Esophagus squamous epithelium (tissue), 5 donors: ENCODE data around the gene DACH2. TPM values are rescaled to one million over a fixed set of nuclear protein-coding genes. Genes with fewer than 3 reads are reported as not detected.

ENCODE experiments used
- DNase-seq: peaks from one replicate; lab custom pipeline; 2025; lab: John Stamatoyannopoulos, UW
- H3K27ac ChIP-seq, 4 donors: fragments of 200-600 bp; sonication (generic); one replicate each; pipeline ENCODE4 v1.5.1; 2016 to 2019; ENCODE audit warnings: mild to moderate bottlenecking in 1 of 4
- H3K27me3 ChIP-seq, 4 donors: fragments of 200-600 bp; sonication (generic); 1 replicate in 3 of 4; 2 replicates in 1 of 4; pipeline versions ENCODE4 v1.5.1 to v1.6.0; 2017 to 2021; ENCODE audit warnings: antibody characterized with exemption in 1 of 4
- H3K36me3 ChIP-seq, 3 donors: fragments of 200-600 bp; sonication (generic); one replicate each; pipeline ENCODE4 v1.5.1; 2016 to 2019
- H3K4me1 ChIP-seq, 3 donors: fragments of 200-600 bp; sonication (generic); one replicate each; pipeline ENCODE4 v1.5.1; 2017 to 2019
- H3K4me3 ChIP-seq, 4 donors: fragments of 200-600 bp; sonication (generic); 1 replicate in 3 of 4; 2 replicates in 1 of 4; pipeline ENCODE4 v1.5.1; 2016 to 2019; ENCODE audit warnings: mild to moderate bottlenecking in 2 of 4, moderate library complexity in 1 of 4
- H3K9me3 ChIP-seq, 3 donors: fragments of 200-600 bp; sonication (generic); one replicate each; pipeline ENCODE4 v1.5.1; 2016 to 2019
- CTCF ChIP-seq, 6 experiments: fragments of 450-650 bp in 4 of 6; fragments of 200-600 bp in 2 of 6; sonication (generic) in 2 of 6; IDR thresholded peaks; one replicate each; pipeline ENCODE4 v1.5.1; 2016 to 2019; ENCODE audit warnings: antibody characterized with exemption in 6 of 6, mild to moderate bottlenecking in 4 of 6, moderate library complexity in 4 of 6
- POLR2A ChIP-seq, 4 donors: fragments of 450-650 bp; IDR thresholded peaks; one replicate each; pipeline ENCODE4 v1.6.1; 2017; ENCODE audit warnings: antibody characterized with exemption in 4 of 4, mild to moderate bottlenecking in 4 of 4, moderate library complexity in 3 of 4
- WGBS, 2 donors: methylation state at CpG; one replicate each; pipeline ENCODE4 v1.1.5; 2018; 5-methylcytosine and 5-hydroxymethylcytosine counted together
- intact Hi-C: fragments of 100-400 bp; cut with DNase I; formaldehyde crosslinking; loops from one replicate; pipeline ENCODE4 v1.15.0; 2022
- total RNA-seq, 4 donors: library from RNA; depleted of rRNA; stranded (reverse); fragments of >200 nt; gene quantifications; one replicate each; pipeline ENCODE4 v1.1.0, GENCODE V29; 2016
- donor health status: DM: yes; HTN: yes; CAD: no.

Gene DACH2
- total RNA-seq, 4 donors from 2014 or later, result 1.3 TPM; not detected in 3

DNA sequence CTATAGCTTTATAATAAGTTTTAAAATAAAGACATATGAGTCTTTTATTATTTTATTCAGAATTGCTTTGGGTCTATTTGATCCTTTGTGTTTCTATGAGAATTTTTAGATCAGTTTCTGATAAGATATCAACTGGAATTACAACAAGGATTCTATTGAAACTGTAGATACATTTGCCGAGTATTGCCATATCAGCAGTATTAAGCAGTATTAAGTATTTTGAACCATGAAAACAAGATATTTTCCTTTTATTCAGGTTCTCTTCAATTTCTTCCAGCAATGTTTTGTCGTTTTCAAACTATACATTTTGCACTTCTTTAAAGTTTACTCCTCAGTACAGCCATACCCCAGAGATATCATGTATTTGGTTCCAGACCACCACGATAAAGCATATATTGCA is 598.8 kb downstream of the DACH2 start:
- H3K4me1 ChIP-seq, result no peaks in the 10 kb centered on the region
- 61 to 69% methylated on average over 3 of the region's 3 CpGs for WGBS, 2 donors
- H3K36me3 ChIP-seq, result no peaks in the 10 kb centered on the region
- no peak for TF ChIP-seq POLR2A (IDR thresholded peaks at IDR 0.05)
- no peak for TF ChIP-seq CTCF (IDR thresholded peaks at IDR 0.05)
- no peaks in the 10 kb centered on the region for H3K9me3 ChIP-seq
- DNase-seq, result no peak
- intact Hi-C loops, result no loop called here
- no peak overlapping the region for H3K27ac ChIP-seq
- no peaks in the 10 kb centered on the region for H3K27me3 ChIP-seq
- H3K4me3 ChIP-seq, result no peak overlapping the region

DNA sequence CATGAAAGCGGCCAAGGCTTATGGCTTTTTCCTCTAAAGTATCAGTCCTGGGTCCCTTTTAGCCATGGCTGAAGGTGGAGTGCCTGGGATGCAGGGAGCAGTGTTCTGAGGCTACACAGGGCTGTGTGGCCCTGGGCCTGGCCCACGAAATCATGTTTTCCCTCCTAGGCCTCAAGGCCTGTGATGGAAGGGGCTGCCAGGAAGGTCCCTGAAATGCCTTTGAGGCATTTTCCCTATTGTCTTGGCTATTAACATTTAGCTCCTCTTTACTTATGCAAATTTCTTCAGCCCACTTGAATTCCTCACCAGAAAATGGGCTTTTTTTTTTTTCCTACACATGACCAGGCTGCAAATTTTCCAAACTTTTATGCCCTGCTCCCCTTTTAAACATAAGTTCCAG is 657.0 kb downstream of the DACH2 start:
- Histone ChIP-seq H3K27ac (no peak overlapping the region), H3K27me3 (no peaks in the 10 kb centered on the region), H3K9me3 (peaks cover 0 to 4% (median 0%) of the 10 kb centered on the region in 3 donors), H3K4me1 (no peaks in the 10 kb centered on the region), H3K4me3 (no peak overlapping the region), H3K36me3 (no peaks in the 10 kb centered on the region)
- 33% methylated on average over 1 of the region's 2 CpGs; no CpG with 5 or more reads in 1 of the 2 donors for WGBS, 2 donors
- intact Hi-C loops, result no loop called here
- DNase-seq, result no peak
- no peak for TF ChIP-seq CTCF (IDR thresholded peaks at IDR 0.05)
- TF ChIP-seq POLR2A (IDR thresholded peaks at IDR 0.05), result no peak

- WGBS, 2 donors, result 20 to 25% methylated on average over 2 of the region's 2 CpGs
- no peak for TF ChIP-seq POLR2A (IDR thresholded peaks at IDR 0.05)
- TF ChIP-seq CTCF (IDR thresholded peaks at IDR 0.05), result no peak
- no peak for DNase-seq
These were observed 658.5 kb downstream of the DACH2 start for GRCh38 chrX:86806786-86807185.

DNA sequence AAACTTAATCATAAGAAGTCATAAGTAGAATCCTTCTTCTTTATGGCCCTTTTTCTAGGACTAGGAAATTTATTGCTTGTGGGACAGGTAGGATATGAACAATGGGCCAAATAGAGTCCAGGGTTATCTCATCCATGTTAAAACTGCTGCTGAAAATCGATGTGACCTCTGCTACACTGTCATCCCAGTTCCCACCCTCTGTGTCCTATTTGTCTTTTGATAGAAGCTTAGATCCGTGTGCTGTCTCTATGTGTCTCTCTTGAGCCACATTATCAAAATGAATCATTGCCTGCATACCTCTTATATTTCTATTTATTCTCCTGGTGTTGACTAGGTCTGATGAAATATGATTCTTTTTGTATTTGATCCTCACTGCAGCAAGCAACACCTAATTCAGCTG is 661.4 kb downstream of the DACH2 start:
- no peak for TF ChIP-seq CTCF (IDR thresholded peaks at IDR 0.05)
- no peak for TF ChIP-seq POLR2A (IDR thresholded peaks at IDR 0.05)
- no peak for DNase-seq
- H3K4me3 ChIP-seq, result no peak overlapping the region
- H3K36me3 ChIP-seq, result no peaks in the 10 kb centered on the region
- 16 to 39% methylated on average over 2 of the region's 2 CpGs for WGBS, 2 donors
- peaks cover 0 to 4% (median 0%) of the 10 kb centered on the region in 3 donors for H3K9me3 ChIP-seq
- H3K27me3 ChIP-seq, result no peaks in the 10 kb centered on the region
- H3K27ac ChIP-seq, result no peak overlapping the region
- H3K4me1 ChIP-seq, result no peaks in the 10 kb centered on the region
- intact Hi-C loops, result no loop called here

More at GRCh38 chrX:86806786-86807185, 658.5 kb downstream of the DACH2 start:
- no peaks in the 10 kb centered on the region for H3K27me3 ChIP-seq
- H3K27ac ChIP-seq, result no peak overlapping the region
- intact Hi-C loops, result no loop called here
- no peaks in the 10 kb centered on the region for H3K36me3 ChIP-seq
- H3K9me3 ChIP-seq, result peaks cover 0 to 4% (median 0%) of the 10 kb centered on the region in 3 donors
- H3K4me3 ChIP-seq, result no peak overlapping the region
- H3K4me1 ChIP-seq, result no peaks in the 10 kb centered on the region

GRCh38 chrX:86829786-86830185 is 681.5 kb downstream of the DACH2 start:
- intact Hi-C loops, result no loop called here
- WGBS, 2 donors, result 19 to 23% methylated on average over 2 of the region's 2 CpGs
- Histone ChIP-seq H3K9me3 (peaks cover 0 to 2% (median 0%) of the 10 kb centered on the region in 3 donors), H3K27ac (no peak overlapping the region), H3K36me3 (no peaks in the 10 kb centered on the region), H3K4me1 (no peaks in the 10 kb centered on the region), H3K27me3 (no peaks in the 10 kb centered on the region), H3K4me3 (no peak overlapping the region)
- TF ChIP-seq CTCF (IDR thresholded peaks at IDR 0.05), result no peak
- TF ChIP-seq POLR2A (IDR thresholded peaks at IDR 0.05), result no peak
- no peak for DNase-seq
